ENCODE measurements around the gene FLOT1. TPM values are rescaled to one million over a fixed set of nuclear protein-coding genes. Genes with fewer than 3 reads are reported as not detected.

Gene FLOT1
- total and polyA plus RNA-seq, 2 of the 13 experiments (the other 11 are each of a cell fraction or from before 2014, with no cell fraction given) = 82.3 to 130 TPM

- TF ChIP-seq, protein P1, sequence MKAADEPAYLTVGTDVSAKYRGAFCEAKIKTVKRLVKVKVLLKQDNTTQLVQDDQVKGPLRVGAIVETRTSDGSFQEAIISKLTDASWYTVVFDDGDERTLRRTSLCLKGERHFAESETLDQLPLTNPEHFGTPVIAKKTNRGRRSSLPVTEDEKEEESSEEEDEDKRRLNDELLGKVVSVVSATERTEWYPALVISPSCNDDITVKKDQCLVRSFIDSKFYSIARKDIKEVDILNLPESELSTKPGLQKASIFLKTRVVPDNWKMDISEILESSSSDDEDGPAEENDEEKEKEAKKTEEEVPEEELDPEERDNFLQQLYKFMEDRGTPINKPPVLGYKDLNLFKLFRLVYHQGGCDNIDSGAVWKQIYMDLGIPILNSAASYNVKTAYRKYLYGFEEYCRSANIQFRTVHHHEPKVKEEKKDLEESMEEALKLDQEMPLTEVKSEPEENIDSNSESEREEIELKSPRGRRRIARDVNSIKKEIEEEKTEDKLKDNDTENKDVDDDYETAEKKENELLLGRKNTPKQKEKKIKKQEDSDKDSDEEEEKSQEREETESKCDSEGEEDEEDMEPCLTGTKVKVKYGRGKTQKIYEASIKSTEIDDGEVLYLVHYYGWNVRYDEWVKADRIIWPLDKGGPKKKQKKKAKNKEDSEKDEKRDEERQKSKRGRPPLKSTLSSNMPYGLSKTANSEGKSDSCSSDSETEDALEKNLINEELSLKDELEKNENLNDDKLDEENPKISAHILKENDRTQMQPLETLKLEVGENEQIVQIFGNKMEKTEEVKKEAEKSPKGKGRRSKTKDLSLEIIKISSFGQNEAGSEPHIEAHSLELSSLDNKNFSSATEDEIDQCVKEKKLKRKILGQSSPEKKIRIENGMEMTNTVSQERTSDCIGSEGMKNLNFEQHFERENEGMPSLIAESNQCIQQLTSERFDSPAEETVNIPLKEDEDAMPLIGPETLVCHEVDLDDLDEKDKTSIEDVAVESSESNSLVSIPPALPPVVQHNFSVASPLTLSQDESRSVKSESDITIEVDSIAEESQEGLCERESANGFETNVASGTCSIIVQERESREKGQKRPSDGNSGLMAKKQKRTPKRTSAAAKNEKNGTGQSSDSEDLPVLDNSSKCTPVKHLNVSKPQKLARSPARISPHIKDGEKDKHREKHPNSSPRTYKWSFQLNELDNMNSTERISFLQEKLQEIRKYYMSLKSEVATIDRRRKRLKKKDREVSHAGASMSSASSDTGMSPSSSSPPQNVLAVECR (CRISPR knock-in tag; IDR thresholded peaks at IDR 0.05; ENCODE audit: borderline replicate concordance) = peak; percentile 58; the same call in 1 of the 2 replicates
- TF ChIP-seq ZBTB14 (CRISPR knock-in tag; IDR thresholded peaks at IDR 0.05) (no peak; the same call in 1 of the 2 replicates), SP4 (CRISPR knock-in tag; IDR thresholded peaks at IDR 0.05) (peak; percentile 68), ZFP91 (CRISPR knock-in tag; IDR thresholded peaks at IDR 0.05; ENCODE audit: borderline replicate concordance) (peak; percentile 84), SOX6 (IDR thresholded peaks at IDR 0.05) (no peak), SOX6 (CRISPR knock-in tag; IDR thresholded peaks at IDR 0.05) (peak; percentile 99), BCL6 (CRISPR knock-in tag; IDR thresholded peaks at IDR 0.05) (peak; percentile 94), ZNF121 (CRISPR knock-in tag; IDR thresholded peaks at IDR 0.05) (0 out of 2 replicates have a peak, but pooled peaks have one; percentile 34), RELA (CRISPR knock-in tag; IDR thresholded peaks at IDR 0.05) (peak; percentile 34; the same call in 1 of the 2 replicates), ZNF780A (CRISPR knock-in tag; IDR thresholded peaks at IDR 0.05) (no peak; the same call in 1 of the 2 replicates), NRL (CRISPR knock-in tag; IDR thresholded peaks at IDR 0.05; ENCODE audit: borderline replicate concordance) (peak; percentile 72; the same call in 1 of the 2 replicates), MBD4 (IDR thresholded peaks at IDR 0.05; ENCODE audit: borderline replicate concordance, low read length) (no peak), BORCS8-MEF2B (CRISPR knock-in tag; IDR thresholded peaks at IDR 0.05) (peak; percentile 47), ZNF615 (CRISPR knock-in tag; IDR thresholded peaks at IDR 0.05; ENCODE audit: borderline replicate concordance) (peak; percentile 87; the same call in 1 of the 2 replicates), ZMYM2 (CRISPR knock-in tag; IDR thresholded peaks at IDR 0.05) (peak; percentile 54; the same call in 1 of the 2 replicates), ZSCAN12 (CRISPR knock-in tag; IDR thresholded peaks at IDR 0.05) (no peak), NKX3-1 (CRISPR knock-in tag; IDR thresholded peaks at IDR 0.05) (0 out of 2 replicates have a peak, but pooled peaks have one; percentile 71), KLF6 (CRISPR knock-in tag; IDR thresholded peaks at IDR 0.05) (peak; percentile 56)
- TF ChIP-seq, protein P2, sequence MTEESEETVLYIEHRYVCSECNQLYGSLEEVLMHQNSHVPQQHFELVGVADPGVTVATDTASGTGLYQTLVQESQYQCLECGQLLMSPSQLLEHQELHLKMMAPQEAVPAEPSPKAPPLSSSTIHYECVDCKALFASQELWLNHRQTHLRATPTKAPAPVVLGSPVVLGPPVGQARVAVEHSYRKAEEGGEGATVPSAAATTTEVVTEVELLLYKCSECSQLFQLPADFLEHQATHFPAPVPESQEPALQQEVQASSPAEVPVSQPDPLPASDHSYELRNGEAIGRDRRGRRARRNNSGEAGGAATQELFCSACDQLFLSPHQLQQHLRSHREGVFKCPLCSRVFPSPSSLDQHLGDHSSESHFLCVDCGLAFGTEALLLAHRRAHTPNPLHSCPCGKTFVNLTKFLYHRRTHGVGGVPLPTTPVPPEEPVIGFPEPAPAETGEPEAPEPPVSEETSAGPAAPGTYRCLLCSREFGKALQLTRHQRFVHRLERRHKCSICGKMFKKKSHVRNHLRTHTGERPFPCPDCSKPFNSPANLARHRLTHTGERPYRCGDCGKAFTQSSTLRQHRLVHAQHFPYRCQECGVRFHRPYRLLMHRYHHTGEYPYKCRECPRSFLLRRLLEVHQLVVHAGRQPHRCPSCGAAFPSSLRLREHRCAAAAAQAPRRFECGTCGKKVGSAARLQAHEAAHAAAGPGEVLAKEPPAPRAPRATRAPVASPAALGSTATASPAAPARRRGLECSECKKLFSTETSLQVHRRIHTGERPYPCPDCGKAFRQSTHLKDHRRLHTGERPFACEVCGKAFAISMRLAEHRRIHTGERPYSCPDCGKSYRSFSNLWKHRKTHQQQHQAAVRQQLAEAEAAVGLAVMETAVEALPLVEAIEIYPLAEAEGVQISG (CRISPR knock-in tag; IDR thresholded peaks at IDR 0.05) = peak; percentile 45
These were observed 21.4 kb upstream of the FLOT1 start (continued) for GRCh38 chr6:30763618-30764489.
